IPS-18c (cell line): ENCODE measurements around the gene BTBD6.
A peak's percentile ranks its signal among the peaks of the same experiment; 100 is the strongest.

ENCODE experiments used
- H3K4me3 ChIP-seq: 2 replicates; pipeline ENCODE4 v1.7.0; 2013; ENCODE audit warnings: low read depth, mild to moderate bottlenecking, low read length, moderate library complexity; ENCODE audit not compliant: insufficient read depth
- H3K9me3 ChIP-seq: one replicate; pipeline ENCODE4 v1.6.1; 2013; ENCODE audit warnings: mild to moderate bottlenecking, low read length, moderate library complexity; ENCODE audit not compliant: control insufficient read depth, insufficient read depth

BTBD6 gene

DNA sequence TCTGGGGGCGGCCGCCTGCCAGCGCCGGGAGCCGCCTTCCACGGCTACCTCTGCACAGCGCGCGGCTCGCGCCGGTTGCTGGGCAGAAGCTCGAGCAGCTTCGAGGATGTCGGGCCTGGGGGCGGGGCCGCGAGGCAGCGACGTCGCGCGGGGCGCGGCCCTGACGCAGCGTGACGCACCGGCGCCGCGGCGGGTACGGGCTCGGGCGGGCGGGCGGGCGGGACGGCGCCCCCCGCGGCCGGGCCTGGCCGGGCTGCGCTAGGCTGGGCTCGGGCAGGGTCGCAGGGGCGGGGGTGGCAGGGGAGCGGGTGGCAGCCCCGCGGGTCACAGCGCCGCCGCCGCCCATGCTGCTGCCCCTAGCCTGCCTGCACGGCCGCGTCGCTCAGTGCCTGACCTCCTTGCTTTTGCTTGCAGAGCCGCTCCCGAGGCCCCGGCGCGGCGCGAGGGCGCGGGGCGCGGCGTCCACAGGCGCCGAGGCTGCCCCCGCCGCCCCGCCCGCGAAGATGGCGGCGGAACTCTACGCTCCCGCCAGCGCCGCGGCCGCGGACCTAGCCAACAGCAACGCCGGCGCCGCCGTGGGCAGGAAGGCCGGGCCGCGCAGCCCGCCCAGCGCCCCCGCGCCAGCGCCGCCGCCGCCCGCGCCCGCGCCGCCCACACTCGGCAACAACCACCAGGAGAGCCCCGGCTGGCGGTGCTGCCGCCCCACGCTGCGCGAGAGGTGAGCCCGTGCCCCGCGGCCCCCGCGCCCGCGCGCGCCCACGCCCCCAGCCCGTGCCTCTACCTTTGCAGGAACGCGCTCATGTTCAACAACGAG, at the start of gene BTBD6:
Gene BTBD6 (plus strand): TSS at position 166 of the 814 bp plus-strand sequence. CDS start 179 bp downstream, at position 345.
- H3K9me3 ChIP-seq: no peaks in the 10 kb centered on the region
- peak within 1 kb of the TSS; percentile 58 for H3K4me3 ChIP-seq

DNA sequence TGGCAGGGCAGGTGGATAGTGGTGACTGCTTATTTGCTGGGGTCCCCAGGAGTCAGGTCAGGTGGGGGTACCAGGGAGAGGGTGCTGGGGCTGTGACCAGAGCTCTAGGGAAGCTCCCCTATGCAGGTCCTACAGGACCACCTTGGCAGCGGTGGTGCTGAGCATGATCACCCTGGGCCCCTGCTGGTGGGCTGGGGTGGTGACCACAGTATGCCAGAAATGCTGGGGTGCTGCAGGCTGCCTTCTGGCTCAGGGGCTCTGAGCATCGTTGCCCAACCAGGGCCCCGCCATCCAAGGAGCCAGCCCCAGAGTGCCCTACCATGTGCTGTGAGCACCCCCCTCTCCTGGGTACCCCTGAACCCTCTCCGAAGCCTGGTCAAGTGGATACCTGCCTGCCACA, 49.7 kb upstream of the BTBD6 start:
- Histone ChIP-seq H3K9me3 (peaks cover 2% of the 10 kb centered on the region), H3K4me3 (no peak overlapping the region)

DNA sequence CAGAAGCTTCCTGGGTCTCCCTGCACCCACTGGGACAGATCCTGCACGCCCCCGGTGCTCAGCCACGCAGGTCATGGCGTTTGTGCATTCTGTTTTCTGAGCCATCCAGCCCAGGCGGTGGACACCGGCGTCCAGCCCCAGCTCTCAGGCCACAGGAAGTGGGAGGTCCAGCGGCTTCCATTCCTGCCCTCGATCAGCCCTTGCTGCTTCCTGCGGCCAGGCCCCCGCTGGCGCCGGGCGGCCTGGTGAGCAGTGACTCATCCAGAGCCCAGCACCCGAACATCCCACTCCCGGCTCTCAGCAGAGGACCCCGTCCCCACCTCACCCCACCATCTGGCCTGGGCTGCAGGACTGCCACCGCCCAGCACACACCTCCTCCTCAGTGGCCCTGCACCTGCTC, 49.2 kb upstream of the BTBD6 start:
- Histone ChIP-seq H3K9me3 (no peaks in the 10 kb centered on the region), H3K4me3 (no peak overlapping the region)

DNA sequence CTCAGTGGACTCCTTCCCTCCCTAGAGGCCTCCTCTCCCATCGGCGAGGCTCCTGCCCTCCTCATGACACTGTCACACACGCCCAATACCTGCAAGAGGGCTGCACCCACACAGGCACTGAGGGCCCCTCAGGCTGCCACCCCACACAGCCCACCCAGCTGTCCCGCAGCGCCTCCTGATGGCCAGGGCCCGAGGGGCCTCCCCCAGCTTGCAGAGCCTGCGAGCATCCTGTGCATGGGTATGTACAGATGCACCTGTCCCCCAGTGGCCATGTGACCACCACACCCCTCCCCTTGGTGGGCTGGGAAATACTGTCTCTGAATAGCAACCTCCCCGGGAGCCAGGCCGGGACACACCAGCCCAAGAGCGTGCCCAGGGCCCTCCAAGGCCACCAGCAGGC, 48.3 kb upstream of the BTBD6 start:
- no peak overlapping the region for H3K4me3 ChIP-seq
- H3K9me3 ChIP-seq: no peaks in the 10 kb centered on the region

DNA sequence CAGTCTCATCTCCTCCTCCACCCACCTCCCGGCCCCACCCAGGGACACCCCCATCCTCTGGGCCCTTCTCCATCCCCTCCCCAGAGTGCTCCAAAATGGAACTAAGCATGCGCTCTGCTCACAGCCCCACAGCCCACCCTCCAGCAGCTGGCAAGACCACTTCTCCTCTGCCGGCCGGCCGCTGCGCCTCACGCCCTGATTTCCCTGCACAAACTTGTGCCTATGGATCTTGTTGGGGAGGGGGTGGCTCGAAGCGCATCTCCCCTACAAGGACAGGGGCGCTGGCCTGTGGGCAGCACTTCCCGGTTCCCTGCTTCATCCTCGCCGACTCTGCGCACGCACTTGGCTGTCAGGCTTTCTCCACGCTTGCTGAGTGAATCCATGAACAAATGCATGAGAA, 47.7 kb upstream of the BTBD6 start:
- Histone ChIP-seq H3K9me3 (no peaks in the 10 kb centered on the region), H3K4me3 (no peak overlapping the region)

DNA sequence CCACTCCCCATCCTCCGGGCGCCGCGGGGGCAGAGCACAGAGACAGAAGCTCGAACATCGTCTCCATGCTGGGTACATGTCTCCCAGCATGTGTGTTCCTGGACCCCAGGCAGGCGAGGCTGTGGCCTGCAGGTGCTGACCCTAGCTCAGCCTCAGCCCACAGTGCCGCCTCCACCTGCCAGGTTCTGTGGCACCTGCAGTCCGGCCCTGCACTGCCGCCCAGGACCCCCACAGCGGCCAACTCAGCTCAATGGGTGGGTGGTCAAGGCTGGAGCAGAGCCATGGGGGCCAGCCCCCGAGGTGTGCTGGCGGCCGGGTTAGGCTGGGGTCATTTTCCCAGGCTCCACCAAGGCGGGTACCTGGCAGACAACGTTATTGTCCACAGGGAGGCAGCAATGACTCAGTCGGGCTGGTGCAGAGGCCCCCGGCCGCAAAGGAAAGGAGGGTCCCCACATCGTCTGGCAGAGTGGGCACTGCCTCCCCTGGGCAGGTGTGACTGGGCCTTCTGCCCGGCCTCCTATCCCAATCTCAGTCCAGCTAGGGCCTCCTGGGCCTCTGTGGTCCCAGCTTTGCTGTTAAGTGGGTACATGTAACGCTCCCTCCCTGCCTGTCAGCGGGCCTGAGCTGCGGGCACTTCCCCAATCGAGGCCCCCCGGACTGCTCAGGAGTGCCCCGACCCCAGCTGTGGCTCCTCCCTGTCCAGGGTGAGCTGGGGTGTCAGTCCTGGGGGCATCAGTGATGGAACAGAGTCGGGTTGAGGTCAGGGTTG, 47.0 kb upstream of the BTBD6 start:
- Histone ChIP-seq H3K4me3 (no peak overlapping the region), H3K9me3 (no peaks in the 10 kb centered on the region)

DNA sequence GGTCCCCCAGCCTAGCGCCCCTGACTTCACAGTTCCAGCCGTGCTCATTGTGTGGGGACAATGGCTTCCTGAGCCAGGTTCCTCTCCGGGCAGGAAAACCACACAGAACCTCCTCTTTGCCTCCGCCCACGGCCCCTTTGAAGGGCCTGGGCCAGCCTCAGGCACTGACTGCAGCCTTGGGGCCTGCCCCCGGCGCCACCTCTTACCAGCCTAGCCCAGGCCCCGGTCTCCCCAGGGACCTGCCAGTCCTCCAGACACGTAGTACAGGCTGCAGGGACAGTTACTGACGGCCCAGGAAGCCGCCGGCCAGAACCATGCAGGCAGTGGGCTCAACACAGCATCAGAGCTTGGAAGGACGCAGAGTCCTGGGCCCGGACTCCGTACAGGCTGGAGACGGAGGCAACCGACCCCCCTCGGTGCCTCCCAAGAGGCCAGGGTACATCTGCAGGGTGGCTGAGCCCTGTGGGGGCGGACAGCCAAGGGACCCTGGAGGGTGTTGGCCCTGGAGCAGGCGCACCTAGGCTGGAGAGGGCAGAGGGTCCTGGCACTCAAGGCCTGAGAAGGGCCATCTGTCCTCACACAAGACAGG, 46.3 kb upstream of the BTBD6 start:
- H3K4me3 ChIP-seq: no peak overlapping the region
- H3K9me3 ChIP-seq: no peaks in the 10 kb centered on the region

DNA sequence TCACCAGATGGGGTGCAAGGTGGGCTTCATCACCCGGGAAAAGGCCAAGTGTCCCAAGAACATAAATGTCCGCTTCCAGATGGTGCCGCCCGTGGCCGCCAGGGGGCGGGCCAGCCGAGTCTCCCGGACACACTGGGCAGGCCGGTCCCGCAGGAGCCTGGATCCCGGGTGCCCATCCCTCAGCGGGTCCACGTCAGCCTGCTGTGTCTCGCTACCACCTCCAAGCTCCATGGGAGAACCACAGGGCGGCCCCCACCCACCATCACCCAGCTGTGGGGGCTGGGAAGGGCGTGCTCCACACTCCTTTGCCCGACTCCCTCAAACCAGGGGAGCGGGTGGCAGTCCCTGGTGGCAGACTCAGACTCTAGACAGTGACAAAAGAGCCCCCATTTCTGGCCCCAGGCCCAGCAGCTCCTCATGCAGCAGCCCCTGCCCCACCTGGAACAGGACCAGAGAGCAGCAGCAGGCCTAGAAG, 45.2 kb upstream of the BTBD6 start:
- H3K9me3 ChIP-seq: no peaks in the 10 kb centered on the region
- no peak overlapping the region for H3K4me3 ChIP-seq

DNA sequence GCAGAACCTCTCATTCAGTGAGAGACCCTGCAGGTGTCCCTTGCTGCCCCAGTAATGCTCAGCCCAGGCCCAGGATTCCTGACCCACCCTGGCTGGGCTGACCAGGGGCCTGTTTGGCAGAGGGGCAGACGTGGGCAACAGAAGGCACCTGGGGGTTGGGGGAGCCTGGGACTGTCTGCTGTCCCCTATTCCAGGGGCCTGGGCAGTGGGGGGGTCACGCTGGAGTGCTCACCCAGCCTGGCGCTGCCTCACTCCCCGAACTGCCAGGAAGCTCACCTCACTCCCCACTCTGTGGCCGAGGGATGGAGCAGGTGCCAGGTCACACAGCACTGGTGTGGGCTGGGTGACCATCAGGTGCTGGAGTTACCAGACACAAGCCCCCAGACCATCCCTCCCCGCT, 44.6 kb upstream of the BTBD6 start:
- H3K9me3 ChIP-seq: no peaks in the 10 kb centered on the region
- H3K4me3 ChIP-seq: no peak overlapping the region

DNA sequence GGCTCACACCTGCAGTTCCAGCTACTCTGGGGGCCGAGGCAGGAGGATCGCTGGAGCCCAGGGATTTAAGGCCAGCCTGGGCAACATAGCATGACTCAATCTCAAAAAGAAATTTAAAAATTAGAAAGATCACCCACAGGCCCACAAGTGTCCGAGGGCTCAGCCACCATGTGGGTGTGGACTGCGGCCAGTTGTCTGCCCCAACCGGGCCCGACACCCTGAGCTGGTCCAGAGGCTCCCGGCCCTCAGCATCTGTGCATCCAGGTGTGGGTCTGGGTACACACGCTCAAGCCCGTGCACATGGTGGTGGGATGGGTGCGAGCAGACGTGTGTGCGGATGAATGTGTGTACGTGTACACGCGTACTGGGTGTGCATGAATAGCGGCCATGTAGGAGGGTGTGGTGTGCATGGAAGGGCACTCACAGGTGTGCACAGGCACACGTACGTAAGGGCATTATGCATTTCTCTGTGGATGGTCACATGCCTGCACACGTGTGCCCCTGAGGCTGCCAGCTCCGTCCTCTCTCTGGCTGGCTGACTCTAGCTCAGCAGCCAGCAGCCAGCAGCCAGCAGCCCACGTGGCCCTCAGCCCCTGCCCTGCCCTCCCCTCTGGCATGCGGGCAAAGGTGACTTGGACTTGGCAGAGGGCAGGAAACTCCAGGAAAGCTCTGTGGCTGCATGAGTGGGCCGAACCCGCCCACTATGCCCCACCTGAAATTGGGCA, 44.0 kb upstream of the BTBD6 start:
- no peak overlapping the region for H3K4me3 ChIP-seq
- no peaks in the 10 kb centered on the region for H3K9me3 ChIP-seq

DNA sequence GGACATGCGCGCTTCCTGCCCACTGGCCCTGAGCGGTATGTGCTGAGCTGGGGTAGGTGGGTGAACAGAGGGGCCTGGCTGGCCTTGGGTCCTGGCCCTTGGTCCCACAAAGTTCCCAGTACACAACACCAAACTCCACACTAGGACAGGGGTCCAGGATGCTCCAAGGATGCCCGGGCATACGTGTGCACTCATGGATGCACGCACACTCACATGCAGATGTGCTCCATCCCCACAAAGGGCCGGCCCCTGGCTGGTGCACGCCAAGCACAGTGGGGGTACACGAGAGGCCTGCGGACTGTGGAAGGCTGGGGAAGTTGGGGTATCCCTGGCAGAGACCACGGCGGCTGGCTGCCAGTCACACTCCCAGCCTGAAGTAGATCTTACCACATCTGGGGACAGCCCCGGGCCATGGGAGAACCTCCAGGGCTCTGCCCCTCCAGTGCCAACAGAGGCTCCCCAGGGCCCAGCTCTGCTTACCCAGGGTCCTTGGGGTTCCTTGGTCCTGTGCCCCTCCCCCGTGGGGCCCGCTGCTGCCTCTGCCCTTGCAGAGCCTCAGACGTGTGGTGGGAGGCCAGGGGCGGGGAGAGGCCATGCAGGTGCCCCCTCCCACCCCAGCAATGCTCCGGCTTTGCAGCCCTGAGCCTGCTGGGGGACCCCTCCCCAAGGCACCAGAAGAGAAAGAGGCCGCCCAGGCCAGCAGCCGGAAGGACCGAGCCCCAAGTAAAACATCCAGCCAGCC, 43.2 kb upstream of the BTBD6 start:
- Histone ChIP-seq H3K9me3 (no peaks in the 10 kb centered on the region), H3K4me3 (no peak overlapping the region)

DNA sequence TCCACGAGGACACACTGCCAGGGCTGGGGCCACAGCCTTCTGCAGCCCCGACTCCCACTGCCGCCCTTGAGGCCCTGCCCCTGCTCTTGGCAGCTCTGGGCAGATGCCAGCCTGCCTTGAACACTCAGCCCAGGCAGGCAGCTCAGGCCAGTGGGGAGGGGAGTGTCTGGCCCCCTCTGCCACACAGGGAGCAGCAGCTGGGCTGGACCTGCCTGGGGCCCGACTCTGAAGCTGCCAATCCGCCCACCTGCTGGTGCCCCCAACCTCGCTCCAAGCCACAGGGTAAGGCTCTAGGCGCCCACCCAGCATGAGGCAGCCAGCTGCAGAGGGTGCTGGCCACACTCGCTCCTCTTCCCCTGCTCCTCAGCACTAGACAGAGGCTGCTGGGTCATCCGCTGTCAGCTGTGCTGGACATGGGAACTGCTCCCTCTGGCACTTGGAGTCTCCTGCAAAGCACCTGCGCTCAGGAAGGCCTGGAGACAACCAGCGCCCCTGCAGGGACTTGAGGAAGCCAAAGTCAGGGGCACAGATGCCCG, 42.6 kb upstream of the BTBD6 start:
- no peaks in the 10 kb centered on the region for H3K9me3 ChIP-seq
- H3K4me3 ChIP-seq: no peak overlapping the region

DNA sequence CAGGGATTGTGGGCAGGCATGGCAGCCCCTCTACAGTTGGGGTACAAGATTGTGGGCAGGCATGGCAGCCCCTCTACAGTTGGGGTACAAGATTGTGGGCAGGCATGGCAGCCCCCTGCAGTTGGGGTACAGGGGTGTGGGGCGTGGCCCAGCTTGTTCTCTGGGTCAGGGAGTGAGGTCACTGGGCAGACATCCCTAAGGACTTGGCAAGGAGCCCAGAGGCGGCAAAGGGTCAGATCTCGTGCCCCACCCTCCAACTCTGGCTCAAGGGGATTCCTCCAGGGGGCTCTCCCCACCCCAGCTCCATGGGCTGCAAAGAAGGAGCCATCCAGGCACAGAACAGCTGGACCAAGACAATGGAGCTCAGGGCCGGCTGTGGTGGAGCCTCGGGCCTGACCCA, 41.5 kb upstream of the BTBD6 start:
- H3K9me3 ChIP-seq: no peaks in the 10 kb centered on the region

DNA sequence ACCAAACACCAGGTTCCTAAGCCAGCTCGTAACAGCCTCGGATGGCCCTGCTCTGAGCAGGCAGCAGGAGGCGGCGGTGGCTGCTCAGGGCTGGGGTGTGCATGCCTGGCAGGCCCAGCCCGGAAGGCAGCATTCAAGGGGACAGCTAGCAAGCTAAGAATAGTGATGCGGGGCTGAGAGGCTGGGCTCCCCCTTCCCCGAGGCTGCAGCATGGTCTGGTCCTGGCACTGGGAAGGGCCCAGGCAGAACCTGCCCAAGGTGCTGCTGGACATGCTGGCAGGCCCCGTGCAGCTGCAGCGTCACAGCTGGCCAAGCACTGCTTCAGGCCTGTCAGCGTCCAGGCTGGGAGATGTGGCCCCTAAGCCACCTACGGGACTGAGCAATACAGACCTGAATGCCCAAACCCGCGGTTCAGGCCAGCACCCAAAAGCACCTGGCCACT, 40.9 kb upstream of the BTBD6 start:
- Histone ChIP-seq H3K9me3 (no peaks in the 10 kb centered on the region), H3K4me3 (no peak overlapping the region)

More for the DNA sequence above, 41.5 kb upstream of the BTBD6 start:
- no peak overlapping the region for H3K4me3 ChIP-seq

DNA sequence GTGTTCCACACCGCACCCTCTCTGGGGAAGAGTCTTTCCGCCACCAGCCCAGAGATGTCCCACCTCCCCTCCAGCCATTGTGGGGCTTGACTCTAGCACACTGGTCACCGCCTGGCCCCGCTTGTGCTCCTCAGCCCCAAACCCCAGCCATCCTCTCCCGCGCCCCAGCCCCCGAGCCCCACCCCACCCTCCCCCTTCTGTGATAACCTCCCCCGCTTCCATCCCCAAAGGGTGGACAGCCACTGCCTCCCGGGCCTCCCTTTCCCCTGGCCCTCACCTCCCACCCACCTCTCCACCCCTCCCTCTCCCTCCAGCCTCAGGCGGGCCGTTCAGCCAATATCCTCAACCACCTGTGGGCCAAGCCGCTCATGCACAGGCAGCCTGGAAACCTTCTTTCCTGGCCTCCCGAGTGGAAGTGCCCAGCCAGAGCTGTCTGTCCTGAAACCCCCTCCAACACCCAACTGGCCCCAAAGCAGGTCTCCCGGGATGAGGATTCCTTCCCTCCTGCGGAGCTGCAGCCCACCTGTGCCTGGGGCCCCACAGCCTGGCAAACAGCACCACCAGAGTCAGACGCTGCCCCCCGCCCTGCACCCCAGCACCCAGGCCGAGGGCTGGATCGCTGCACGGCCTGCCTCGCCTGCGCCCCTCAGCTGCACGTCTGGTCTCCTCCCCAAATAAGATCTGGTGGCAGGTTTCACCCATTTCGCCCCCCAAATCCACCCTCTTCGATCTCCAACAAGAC, 40.2 kb upstream of the BTBD6 start:
- Histone ChIP-seq H3K9me3 (no peaks in the 10 kb centered on the region), H3K4me3 (no peak overlapping the region)

DNA sequence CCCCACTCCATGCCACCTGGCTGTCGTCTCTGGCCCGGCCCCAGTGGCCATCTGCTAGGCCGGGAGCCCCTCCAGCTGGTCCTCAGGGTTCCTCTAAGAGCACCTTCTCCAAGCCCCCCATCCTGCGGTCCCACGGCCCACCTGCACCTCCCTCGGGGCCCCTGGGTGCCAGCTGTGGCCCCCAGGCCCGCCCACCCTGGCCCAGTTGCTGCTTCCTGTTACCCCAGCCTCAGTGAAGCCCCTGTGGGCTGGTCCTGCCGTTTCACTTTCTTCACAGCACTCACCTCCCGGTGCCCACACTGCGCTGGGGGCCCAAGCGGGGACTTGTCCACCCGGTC, 39.6 kb upstream of the BTBD6 start:
- no peak overlapping the region for H3K4me3 ChIP-seq
- H3K9me3 ChIP-seq: no peaks in the 10 kb centered on the region
